ENCODE data around the gene FAM3C.

Gene FAM3C

GRCh38 chr7:121406461-121406860, 10.4 kb upstream of the FAM3C start:
- TF ChIP-seq CTCF (IDR thresholded peaks at IDR 0.05; ENCODE audit: extremely low read depth, missing control alignments): no peak
- no peak for DNase-seq (ENCODE audit: low spot score)

GRCh38 chr7:121404348-121404747, 8.2 kb upstream of the FAM3C start:
- DNase-seq (ENCODE audit: low spot score): no peak
- no peak for TF ChIP-seq CTCF (IDR thresholded peaks at IDR 0.05; ENCODE audit: extremely low read depth, missing control alignments)

GRCh38 chr7:121402701-121403100, 6.6 kb upstream of the FAM3C start:
- TF ChIP-seq CTCF (IDR thresholded peaks at IDR 0.05; ENCODE audit: extremely low read depth, missing control alignments): no peak
- DNase-seq (ENCODE audit: low spot score): no peak

GRCh38 chr7:121401896-121402295, 5.8 kb upstream of the FAM3C start:
- TF ChIP-seq CTCF (IDR thresholded peaks at IDR 0.05; ENCODE audit: extremely low read depth, missing control alignments): no peak
- no peak for DNase-seq (ENCODE audit: low spot score)

- DNase-seq (ENCODE audit: low spot score): no peak
- peak; percentile 5 for TF ChIP-seq CTCF (IDR thresholded peaks at IDR 0.05; ENCODE audit: extremely low read depth, missing control alignments)
Observed at GRCh38 chr7:121398246-121398645, 2.1 kb upstream of the FAM3C start.

- no peak for TF ChIP-seq CTCF (IDR thresholded peaks at IDR 0.05; ENCODE audit: extremely low read depth, missing control alignments)
- no peak for DNase-seq (ENCODE audit: low spot score)
Observed at GRCh38 chr7:121397822-121398221, 1.7 kb upstream of the FAM3C start.

- TF ChIP-seq CTCF (IDR thresholded peaks at IDR 0.05; ENCODE audit: extremely low read depth, missing control alignments): no peak
- no peak for DNase-seq (ENCODE audit: low spot score)
Observed at GRCh38 chr7:121397361-121397760, 1.3 kb upstream of the FAM3C start.
